Measurements from ENCODE around the gene EGFR.
"Not testable (repeated sequence)": the region's sequence is repeated elsewhere in the genome, so short reads cannot be mapped to it uniquely, and the experiment has no call there.

The EGFR gene

DNA sequence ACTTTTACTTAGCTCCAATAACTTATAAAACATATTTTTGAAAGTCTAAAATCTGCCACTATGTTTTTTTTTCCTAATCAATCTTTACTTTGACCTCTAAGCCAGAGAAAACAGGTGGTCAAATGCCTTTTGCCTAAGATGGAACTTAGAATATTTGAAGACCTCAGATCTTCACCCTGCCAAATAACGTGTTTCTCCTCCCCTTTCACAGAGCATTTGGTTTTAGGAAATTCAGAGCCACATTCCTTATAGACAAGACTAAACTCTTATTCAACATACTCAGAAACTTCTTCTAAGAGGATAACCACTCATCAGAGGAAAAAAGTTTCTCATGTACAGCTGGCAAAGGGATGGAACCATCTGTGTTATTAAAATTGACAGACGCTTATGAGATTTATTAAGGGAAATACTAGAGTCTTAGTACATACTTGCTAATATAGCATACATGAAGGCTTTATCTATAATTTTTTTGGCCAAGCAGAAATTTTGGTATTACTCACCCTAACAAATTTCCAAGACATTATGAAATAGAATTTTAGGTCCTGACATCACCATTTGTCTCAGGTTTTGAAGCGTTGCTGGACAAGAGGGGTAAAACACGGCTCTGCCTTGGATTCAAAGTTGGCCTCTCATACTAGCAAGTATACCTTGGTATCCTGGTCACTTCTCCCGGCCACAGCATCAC lies 2.6 kb upstream of the EGFR start:
- no peak for DNase-seq

DNA sequence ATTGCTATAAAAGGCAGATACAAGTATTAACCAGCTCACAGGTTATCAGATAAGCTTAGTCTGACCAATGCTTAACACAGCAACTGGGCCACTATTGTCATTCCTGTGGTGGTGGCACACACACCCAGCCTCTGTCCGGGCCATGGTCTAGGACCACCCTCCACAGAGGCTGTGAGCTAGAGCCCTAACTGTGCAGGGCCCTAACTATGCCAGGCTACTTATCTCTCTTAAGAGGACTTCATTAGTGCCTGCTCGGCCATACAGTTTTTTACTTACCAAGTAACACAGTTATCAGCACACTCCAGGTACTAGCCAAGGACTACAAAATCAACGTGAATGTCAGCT lies 2.1 kb upstream of the EGFR start:
- DNase-seq = no peak

DNA sequence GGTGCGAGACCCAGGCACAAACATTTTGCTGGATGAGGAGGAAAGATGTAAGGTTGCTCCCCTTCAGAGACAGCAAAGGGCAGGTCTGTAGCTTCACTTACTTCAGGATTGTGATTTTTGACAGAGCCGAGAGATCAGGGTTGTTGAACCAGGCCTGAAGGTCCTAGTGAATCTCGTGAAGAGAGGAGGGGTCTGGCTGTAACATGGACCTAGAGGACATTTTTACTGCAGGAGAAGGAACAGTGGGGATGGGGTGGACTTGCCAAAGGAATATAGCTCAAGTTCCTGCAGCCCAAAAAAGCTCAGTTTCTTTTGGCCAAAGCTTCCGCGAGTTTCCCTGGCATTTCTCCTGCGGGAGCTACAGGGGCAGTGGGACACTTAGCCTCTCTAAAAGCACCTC lies 976 bp upstream of the EGFR start:
- DNase-seq = no peak

DNA sequence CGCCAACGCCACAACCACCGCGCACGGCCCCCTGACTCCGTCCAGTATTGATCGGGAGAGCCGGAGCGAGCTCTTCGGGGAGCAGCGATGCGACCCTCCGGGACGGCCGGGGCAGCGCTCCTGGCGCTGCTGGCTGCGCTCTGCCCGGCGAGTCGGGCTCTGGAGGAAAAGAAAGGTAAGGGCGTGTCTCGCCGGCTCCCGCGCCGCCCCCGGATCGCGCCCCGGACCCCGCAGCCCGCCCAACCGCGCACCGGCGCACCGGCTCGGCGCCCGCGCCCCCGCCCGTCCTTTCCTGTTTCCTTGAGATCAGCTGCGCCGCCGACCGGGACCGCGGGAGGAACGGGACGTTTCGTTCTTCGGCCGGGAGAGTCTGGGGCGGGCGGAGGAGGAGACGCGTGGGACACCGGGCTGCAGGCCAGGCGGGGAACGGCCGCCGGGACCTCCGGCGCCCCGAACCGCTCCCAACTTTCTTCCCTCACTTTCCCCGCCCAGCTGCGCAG lies 424 bp downstream of the EGFR start:
- DNase-seq = no peak

DNA sequence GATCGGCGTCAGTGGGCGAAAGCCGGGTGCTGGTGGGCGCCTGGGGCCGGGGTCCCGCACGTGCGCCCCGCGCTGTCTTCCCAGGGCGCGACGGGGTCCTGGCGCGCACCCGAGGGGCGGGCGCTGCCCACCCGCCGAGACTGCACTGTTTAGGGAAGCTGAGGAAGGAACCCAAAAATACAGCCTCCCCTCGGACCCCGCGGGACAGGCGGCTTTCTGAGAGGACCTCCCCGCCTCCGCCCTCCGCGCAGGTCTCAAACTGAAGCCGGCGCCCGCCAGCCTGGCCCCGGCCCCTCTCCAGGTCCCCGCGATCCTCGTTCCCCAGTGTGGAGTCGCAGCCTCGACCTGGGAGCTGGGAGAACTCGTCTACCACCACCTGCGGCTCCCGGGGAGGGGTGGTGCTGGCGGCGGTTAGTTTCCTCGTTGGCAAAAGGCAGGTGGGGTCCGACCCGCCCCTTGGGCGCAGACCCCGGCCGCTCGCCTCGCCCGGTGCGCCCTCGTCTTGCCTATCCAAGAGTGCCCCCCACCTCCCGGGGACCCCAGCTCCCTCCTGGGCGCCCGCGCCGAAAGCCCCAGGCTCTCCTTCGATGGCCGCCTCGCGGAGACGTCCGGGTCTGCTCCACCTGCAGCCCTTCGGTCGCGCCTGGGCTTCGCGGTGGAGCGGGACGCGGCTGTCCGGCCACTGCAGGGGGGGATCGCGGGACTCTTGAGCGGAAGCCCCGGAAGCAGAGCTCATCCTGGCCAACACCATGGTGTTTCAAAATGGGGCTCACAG lies 1.1 kb downstream of the EGFR start:
- DNase-seq = no peak

DNA sequence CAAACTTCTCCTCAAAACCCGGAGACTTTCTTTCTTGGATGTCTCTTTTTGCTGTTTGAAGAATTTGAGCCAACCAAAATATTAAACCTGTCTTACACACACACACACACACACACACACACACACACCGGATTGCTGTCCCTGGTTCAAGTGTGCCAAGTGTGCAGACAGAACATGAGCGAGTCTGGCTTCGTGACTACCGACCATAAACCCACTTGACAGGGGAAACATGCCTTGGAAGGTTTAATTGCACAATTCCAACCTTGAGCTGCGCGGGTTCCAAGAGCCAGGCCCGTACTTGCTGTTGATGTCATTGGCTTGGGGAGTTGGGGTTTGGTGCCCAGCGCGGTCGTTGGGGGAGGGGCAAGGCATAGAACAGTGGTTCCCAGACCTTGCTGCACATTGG lies 1.7 kb downstream of the EGFR start:
- no peak for DNase-seq

DNA sequence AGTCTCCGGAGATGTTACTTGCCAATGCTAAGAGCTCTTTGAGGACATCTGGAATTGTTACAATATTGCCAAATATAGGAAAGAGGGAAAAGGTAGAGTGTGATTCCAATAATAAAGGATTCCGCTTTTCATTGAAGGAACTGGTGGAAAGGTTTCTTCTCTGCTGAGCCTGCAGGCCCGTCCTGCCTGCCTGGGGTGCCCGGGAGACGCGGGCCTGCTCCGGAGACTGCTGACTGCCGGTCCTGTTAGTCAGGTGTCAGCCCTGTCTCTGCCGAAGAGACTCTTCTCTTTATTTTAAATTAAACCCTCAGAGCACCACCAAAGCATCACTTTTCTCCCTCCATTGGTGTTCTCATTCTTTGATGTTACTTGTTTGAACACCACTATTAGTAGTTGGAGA lies 2.2 kb downstream of the EGFR start:
- DNase-seq = no peak

DNA sequence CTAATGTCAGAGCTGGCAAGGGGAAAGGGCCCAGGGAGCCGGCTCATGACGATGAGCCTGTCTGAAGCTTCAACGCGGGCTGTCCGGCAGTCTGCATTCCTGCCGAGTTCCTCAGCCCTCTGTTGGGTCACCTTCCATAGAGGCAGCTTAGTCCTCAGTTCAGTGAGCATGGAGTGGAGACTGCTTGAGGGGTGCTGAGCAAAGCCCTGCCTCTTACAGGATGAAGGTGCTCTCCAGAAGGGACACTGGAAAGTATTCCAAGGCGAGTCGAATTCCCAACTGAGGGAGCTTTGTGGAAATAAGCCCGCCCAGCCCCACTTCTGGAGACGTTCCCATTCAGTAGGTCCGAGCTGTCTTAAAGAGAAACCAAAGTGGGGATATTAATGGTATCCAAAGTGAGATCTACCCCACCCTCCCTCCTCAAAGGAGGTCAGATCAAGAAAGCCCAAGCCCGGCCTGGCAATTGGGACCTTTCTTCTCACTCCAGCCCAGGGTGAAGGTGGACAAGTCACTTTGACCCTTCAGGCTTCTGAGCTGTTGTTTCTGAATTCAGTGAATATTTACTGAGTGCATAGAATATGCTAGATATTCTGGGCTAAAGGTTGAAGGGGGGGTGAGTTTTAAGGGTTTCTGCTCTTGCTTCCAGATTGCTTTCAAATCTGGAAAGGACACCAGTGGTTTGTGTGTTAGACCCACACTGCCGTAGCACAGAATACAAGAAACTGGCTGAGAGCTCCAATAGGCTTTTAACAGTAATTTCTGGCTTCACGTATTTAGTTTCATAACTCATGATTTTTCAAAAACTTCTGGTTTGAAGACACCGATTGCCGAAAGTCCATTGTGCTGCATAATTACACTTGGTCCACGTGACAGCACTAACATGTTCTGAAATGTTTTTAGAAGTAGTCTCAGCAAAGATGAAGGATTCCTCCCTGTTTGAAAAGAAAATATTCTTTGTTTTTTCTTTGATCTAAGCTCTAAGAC lies 3.5 kb downstream of the EGFR start:
- no peak for DNase-seq

DNA sequence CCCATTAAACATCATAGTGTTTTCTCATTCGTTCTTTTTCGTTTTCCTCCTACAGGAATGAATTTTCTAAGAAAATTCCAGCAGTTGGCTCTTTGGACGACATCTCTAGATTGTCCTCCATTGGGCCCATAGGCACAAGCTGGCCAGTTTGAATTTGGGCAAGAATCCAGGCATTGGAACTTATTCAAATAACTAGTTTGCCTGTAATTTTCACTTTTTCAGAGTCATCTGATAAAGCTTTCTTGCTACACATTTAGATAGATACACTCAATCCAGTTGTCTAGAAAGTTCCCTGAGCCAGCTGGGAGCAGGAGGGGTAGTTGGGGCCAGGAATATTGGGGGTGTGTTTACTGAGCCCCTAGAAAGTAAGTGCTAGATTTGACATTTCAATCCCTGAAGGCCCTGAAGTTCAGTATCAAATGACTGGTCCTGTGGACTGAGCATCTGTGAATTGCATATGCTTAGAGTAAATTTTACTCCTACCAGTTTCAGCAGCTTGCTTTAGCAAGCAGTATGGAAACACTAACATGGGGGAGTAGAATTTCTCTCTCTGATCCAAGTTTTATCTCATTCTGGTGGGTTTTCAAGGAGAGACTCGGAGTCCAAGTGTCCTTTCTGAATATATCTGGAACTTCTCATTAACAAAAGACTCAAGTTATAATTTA lies 5.2 kb downstream of the EGFR start:
- DNase-seq = no peak

DNA sequence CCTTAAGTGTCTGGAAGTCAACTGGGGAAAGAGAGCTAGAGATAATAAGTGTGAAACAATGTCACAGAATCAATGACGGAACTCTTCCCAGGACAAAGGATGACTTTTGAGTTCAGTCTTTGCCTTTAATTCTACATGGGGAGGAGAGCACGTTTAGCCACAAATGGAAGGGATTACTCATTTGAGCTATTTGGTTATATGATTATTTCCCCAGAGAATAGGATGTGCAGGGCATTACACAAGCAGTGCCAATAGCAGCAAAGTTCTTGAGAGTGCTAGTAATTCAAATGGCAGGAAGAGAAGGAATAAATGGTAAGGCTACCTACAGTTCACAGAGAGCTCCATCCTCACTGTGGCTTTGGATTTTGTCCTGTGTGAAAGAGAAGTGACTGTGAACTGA lies 6.0 kb downstream of the EGFR start:
- DNase-seq = no peak

DNA sequence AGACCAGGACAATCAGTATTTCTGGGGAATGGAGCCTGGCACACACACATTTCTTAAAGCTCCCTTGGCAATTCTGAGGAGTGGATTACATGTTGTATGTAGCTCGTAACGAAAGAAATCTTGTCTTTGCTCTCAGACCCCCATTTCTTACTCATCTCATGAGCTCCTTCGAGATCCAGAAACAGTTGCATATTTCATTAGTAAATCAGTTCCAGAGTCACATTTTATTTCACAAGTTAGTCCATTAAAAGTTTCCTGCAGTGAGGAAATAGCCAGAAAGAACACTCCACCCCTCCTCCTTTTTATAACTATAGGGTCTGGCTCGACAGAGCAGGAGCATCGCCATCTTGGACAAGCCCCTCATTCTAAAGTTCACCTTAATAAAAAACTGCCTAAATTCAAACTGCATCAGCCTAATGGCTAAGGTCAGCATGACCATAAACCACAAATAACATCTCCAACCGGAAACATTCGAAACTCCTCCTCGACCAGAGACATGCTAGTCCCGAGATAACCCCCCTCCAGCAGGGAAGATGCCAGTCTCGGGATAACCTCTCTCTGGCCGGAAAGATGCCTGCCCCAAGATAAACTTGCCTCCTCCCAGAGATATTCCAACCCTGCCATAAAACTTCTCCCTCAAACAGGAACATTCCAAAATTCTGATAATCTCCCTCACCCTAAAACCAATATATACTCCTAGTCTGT lies 7.4 kb downstream of the EGFR start:
- no peak for DNase-seq

DNA sequence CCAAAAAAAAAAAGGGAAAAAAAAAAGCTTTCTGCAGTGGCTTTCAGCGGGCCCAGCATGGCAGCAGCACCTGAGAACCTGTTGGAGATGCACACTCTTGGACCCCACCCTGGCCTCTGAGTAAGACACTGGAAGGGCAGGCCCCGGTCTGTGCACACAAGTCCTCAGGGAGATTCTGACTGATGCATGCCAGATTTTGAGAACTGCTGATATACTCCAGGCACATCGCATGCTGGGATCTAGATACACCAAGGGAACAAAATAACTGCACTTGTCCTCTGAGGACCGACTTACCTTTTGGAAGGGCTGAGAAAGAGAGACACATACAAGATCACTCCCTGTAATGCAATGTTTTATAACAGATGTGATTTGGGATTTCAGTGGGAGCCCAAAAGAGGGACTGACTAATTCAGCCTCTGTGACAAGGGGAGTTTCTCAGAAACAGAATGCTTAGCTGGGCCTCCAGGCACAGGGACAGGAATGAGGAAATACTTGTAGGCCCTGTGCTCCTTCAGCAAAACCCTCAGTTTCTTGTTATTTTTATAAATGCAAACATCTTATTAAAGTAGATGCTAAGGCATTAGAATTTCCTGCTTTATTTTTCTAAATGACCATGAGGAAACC lies 8.2 kb downstream of the EGFR start:
- DNase-seq = no peak

DNA sequence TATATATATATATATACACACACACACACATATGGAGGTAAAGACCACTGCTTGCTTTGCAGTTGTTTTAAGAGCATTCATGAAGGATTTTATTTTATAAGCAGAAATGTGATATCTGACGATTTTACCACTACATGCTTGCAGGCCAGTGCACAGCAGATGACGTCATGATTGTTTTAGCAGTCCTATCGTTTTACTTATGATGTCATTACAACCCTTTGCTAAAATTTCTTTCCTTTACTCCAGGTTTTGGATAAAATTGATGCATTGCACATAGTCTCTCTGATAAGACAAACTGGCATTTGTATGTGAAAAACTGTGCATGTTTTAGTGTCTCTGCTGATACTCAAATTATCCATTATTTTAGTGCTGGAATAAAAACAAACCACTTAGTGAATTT lies 9.2 kb downstream of the EGFR start:
- DNase-seq = no peak

DNA sequence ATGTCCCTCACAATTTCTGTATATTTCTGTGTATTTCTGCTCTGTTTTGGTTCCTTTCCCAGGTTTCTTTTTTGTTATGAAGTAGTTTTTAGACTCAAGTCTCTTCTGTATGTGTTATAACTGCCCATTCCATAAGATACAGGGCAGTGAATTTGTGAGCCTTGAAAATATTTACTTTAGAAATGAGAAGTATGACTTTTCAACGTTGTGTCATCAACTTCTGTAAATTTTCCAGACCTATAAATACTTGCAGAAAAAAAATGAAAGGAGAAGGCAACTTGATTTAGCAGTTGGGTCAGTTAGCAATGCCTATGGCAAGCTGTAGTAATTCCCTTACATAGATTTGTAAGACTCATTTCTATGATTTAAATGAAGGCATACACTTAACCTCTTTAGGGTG lies 11.5 kb downstream of the EGFR start:
- DNase-seq = no peak

DNA sequence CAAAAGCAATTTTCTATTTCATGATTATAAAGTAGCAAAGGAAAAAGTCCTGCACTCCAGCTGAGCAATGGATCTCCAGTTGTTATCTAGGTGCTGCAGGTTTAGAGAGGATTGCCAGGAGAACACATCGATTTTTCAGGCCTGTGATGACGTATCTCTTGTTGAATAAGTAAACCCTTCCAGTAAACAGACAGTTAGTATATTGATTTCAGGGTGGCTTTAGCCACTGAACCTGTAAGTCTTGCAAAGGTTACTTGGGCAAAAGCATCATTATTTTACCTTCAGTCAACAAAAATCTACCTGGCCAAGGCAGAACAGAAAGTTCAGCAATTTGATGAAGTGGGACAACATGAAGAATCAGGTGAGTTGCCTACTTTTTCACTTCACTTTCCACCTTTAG lies 12.3 kb downstream of the EGFR start:
- no peak for DNase-seq

DNA sequence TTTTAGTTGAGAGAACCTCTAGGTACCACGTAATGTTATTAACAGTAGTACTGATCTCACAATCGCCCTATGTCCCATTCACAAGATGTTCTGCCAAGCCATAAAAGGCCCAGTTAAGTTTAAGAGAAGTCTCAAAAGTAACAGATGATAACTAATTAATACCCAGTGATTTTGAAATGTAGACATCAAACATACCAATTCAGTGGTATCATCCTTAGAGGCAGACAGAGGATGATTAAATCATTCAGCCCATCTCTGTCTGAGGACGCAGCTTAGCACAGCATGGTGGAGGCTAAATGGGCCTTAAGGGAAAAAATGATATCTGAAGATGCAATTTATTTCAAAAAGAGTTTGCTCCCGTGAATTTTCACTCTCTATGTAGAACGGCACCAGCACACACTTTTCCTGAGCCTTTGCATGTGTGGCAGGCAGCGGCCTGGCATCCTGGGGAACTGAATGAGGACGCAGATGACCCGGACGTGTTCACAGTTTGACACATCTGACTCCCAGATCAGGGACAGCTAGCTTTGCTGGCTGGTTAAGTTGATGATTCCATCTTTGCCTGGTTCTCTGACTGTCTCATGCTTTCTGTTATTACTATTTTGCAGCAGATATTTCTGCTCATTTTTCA lies 13.4 kb downstream of the EGFR start:
- DNase-seq = no peak

DNA sequence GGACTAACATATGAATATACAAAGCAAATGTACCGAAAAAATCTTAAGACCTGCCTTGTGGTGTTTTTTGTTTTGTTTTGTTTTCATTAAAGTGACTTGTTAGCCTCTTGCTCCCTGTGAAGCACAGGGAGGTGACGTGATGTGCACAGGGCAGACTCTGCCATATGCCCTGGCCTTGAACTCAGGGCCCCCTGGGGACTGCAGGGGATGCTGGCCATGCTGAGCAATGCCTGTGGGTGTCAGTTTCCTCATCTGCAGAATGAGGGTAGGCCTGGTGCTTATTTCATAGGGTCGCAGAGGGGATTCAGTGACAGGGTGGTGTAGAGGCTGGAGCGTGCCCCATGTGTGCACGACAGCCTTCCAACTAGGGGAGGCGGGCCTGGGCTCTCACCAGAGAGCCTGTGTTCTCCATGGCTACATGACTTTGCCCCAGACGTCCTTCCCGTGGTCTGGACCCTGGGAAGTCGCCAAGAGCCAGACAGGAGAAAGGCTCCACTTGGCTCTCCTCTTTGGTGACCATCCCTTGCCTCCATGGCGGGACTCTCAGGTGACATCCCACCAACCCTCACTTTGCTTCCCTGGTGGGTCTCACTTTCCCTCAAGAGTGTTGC lies 14.5 kb downstream of the EGFR start:
- no peak for DNase-seq

DNA sequence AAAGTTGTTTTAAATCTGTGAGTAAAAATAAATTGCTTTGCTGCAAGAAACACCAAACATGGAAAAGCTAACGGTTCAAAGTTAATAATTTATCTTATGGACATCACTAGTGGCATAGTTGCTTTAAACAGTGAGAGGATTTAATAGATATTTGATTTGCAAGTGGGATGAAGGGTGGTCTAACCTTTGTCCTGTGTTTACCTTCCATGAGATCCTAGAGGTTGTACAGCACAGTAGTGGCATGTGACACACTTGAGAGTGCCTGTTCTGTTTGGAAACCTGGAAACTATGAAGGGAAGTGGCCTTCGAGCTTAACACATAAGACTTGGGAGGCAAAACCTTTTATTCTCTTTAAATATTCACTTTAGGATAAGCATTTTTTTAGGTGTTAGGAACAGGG lies 16.0 kb downstream of the EGFR start:
- DNase-seq = no peak

DNA sequence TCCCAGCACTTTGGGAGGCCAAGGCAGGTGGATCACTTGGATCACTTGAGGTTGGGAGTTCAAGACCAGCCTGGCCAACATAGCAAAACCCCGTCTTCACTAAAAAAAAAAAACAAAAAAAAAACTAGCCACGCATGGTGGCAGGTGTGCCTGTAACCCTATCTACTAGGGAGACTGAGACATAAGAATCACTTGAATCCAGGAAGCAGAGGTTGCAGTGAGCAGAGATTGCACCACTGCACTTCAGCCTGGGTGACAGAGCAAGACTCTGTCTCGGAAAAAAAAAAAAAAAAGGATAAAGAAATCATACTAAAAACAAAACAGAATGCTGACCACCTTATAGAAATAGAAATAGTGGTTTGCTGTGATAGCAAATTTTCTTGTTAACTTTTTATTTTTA lies 16.6 kb downstream of the EGFR start:
- not testable (repeated sequence) for DNase-seq

DNA sequence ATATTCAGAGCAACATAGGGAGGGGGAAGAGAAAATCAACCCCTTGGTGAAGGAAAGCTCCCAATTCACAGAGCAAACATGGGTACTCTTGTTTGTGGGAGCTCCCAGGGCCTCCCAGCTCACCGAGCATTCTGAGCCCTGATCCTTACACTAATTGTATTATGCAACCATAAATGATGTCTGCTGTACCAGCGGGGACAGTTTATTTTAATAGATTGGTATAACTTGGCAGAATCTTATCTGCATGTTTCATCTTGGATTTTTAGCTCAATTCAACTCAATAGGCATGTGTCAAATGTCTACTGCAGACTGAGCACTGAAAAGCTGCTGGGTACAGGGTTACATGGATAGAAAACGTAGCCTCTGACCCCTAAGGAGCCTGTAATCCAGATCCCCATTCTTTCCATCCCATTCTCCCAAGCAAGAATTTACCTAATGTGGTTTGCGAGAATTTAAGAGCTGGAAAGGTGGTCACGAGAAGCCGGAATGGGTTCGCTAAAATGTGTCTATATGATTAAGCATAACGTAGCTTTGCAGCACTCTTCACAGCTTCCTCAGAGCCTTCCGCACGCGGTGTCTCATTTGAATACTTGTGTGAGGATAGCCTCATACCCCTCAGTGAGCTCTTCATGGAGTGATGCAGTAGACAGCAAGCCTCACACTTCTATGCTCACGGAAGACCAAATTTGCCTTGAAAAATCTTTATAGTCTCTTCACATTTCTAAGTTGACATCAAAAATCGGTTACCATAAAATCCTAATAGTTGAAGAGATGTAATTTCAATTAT lies 18.3 kb downstream of the EGFR start:
- DNase-seq = no peak

Data from NCI-H2081 treated with DMSO at 0.1 percent for 48 hours (cell line).